Osteoblast (primary cell): Measurements from ENCODE around the gene SYCP3. TPM values are rescaled to one million over a fixed set of nuclear protein-coding genes. Genes with fewer than 3 reads are reported as not detected.

ENCODE experiments used
- DNase-seq: peaks from one replicate; pipeline ENCODE4 v3.0.0; 2011; ENCODE audit warnings: low spot score, mixed read lengths; ENCODE audit not compliant: insufficient read length; ENCODE audit errors: missing footprints
- H2AFZ ChIP-seq: 2 replicates; pipeline ENCODE4 v1.6.0; 2011; ENCODE audit warnings: mild to moderate bottlenecking, low read length
- H3K27ac ChIP-seq: 2 replicates; pipeline ENCODE4 v1.5.1; 2011; ENCODE audit warnings: mild to moderate bottlenecking, low read depth, low read length, moderate library complexity
- H3K27me3 ChIP-seq: 2 replicates; pipeline ENCODE4 v1.6.0; 2012; ENCODE audit warnings: mild to moderate bottlenecking, control low read depth, inconsistent platforms, low read length, moderate library complexity; ENCODE audit not compliant: insufficient read depth
- H3K36me3 ChIP-seq: 2 replicates; pipeline ENCODE4 v1.5.1; 2011; ENCODE audit warnings: mild to moderate bottlenecking, low read length, control low read depth, moderate library complexity; ENCODE audit not compliant: insufficient read depth
- H3K4me1 ChIP-seq: 2 replicates; pipeline ENCODE4 v1.5.1; 2011; ENCODE audit warnings: mild to moderate bottlenecking, low read length, control low read depth, moderate library complexity; ENCODE audit not compliant: insufficient read depth
- H3K4me2 ChIP-seq: 2 replicates; pipeline ENCODE4 v1.6.0; 2011; ENCODE audit warnings: mild to moderate bottlenecking, low read length; ENCODE audit not compliant: insufficient read depth
- H3K4me3 ChIP-seq: fragments of 200-600 bp; sonication (generic); 3 replicates; pipeline ENCODE4 v1.5.1; 2012; ENCODE audit warnings: mild to moderate bottlenecking, low read length, inconsistent platforms; ENCODE audit not compliant: insufficient read depth
- H3K79me2 ChIP-seq: 2 replicates; pipeline ENCODE4 v1.6.0; 2012; ENCODE audit warnings: mild to moderate bottlenecking, low read length, control low read depth, inconsistent platforms; ENCODE audit not compliant: insufficient read depth
- H3K9me3 ChIP-seq: 2 replicates; pipeline ENCODE4 v1.5.1; 2011; ENCODE audit warnings: low read depth, low read length, control low read depth
- H4K20me1 ChIP-seq: 2 replicates; pipeline ENCODE4 v1.6.0; 2012; ENCODE audit warnings: mild to moderate bottlenecking, low read length, control low read depth; ENCODE audit not compliant: insufficient read depth
- total RNA-seq: library from RNA; depleted of rRNA; stranded (reverse); fragments of >200 nt; gene quantifications from 2 replicates; pipeline ENCODE4 v1.2.3, GENCODE V29; 2012
- TF ChIP-seq, protein P1 (sequence below): IDR thresholded peaks from 2 replicates; pipeline ENCODE4 v1.5.1; 2011; ENCODE audit warnings: mild to moderate bottlenecking, low read depth, low read length, moderate library complexity; ENCODE audit errors: extremely low read depth

Gene SYCP3
- total RNA-seq, 1 donor, result 0.72 TPM

DNA sequence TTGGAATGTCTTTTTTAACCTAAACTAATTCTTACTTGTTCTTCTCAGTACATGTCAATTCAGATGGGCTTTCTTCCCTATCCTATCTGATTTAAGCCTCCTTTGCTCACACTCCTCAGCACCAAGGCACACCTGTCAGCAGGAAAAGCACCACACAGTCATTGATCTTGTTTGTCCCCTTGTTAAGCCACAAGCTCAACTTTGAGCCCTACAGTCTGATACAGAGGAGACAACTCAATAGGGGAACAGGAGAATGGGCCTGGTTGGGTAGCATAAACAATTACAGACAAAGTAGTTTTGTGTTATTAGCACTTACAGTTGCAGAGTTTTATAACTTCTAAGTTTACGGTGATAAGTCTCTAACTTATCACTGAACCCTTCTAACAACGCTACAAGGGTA lies 29.5 kb upstream of the SYCP3 start:
- Histone ChIP-seq H4K20me1 (peaks cover 4% of the 10 kb centered on the region), H3K9me3 (no peaks in the 10 kb centered on the region), H3K36me3 (peaks cover 13% of the 10 kb centered on the region), H3K27ac (no peak overlapping the region), H3K27me3 (no peaks in the 10 kb centered on the region), H2AFZ (no peak overlapping the region), H3K4me1 (no peaks in the 10 kb centered on the region), H3K4me2 (no peak overlapping the region), H3K79me2 (no peaks in the 10 kb centered on the region), H3K4me3 (no peak overlapping the region)
- TF ChIP-seq, protein P1, sequence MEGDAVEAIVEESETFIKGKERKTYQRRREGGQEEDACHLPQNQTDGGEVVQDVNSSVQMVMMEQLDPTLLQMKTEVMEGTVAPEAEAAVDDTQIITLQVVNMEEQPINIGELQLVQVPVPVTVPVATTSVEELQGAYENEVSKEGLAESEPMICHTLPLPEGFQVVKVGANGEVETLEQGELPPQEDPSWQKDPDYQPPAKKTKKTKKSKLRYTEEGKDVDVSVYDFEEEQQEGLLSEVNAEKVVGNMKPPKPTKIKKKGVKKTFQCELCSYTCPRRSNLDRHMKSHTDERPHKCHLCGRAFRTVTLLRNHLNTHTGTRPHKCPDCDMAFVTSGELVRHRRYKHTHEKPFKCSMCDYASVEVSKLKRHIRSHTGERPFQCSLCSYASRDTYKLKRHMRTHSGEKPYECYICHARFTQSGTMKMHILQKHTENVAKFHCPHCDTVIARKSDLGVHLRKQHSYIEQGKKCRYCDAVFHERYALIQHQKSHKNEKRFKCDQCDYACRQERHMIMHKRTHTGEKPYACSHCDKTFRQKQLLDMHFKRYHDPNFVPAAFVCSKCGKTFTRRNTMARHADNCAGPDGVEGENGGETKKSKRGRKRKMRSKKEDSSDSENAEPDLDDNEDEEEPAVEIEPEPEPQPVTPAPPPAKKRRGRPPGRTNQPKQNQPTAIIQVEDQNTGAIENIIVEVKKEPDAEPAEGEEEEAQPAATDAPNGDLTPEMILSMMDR, result no peak
- DNase-seq, result no peak

DNA sequence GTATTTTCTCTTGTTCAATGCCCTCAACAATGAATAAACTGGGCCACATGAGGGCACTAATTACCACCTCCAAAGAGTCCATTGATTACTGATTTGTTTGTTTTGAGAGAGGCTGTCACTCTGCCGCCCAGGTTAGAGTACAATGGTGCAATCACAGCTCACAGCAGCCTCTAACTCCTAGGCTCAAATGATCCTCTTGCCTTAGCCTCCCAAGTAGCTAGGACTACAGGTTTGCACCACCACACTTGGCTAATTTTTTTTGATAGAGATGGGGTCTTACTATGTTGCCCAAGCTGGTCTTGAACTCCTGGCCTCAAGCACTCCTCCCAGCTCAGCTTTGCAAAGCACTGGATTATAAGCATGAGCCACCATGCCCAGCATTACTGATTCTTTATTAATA lies 28.3 kb upstream of the SYCP3 start:
- no peak for DNase-seq
- Histone ChIP-seq H3K27ac (no peak overlapping the region), H3K4me3 (no peak overlapping the region), H3K4me2 (no peak overlapping the region), H3K79me2 (no peaks in the 10 kb centered on the region), H3K9me3 (no peaks in the 10 kb centered on the region), H3K4me1 (no peaks in the 10 kb centered on the region), H4K20me1 (no peaks in the 10 kb centered on the region), H3K36me3 (peaks cover 13% of the 10 kb centered on the region), H2AFZ (no peak overlapping the region), H3K27me3 (no peaks in the 10 kb centered on the region)
- TF ChIP-seq, protein P1, result no peak

DNA sequence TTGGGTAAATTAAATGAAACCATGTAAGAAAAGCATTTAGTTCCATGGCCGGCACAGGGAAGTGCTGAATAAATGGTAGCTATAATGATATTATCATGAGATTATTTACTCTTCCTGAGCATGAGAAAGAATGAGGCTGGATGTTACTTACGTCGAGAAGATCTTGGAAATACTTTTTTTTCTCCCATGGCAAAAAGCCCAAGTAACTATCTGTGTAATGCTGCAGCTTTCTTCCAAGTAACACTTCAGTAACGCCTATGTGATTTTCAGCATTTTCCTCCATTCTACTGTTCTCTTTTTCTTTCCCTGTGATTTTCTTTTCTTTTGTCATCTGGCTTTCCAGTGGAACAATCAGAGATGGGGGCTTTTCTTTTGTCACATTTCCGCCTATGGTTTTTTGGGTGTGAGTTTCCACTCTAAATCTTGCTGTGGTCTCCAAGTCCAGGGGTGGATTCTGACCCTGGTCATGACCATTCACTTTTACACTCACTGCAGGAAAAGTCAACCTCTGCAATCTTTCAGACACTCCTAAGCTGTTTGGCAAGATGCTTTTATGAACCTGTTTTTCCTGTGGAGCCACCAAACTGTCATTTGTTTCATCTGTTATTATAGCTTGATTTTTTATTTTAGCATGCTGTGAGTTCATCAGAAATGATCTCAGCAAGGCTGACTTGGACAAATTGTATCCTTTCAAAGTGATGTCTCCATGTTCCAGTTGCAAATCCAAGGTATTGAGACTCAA lies 25.0 kb upstream of the SYCP3 start:
- no peak overlapping the region for H3K27ac ChIP-seq
- H3K4me1 ChIP-seq, result no peaks in the 10 kb centered on the region
- H3K4me3 ChIP-seq, result no peak overlapping the region
- peaks cover 18% of the 10 kb centered on the region for H3K36me3 ChIP-seq
- no peak overlapping the region for H3K4me2 ChIP-seq
- H2AFZ ChIP-seq, result no peak overlapping the region
- no peak for DNase-seq
- no peaks in the 10 kb centered on the region for H3K27me3 ChIP-seq
- H4K20me1 ChIP-seq, result no peaks in the 10 kb centered on the region
- no peaks in the 10 kb centered on the region for H3K9me3 ChIP-seq
- TF ChIP-seq, protein P1, result no peak
- H3K79me2 ChIP-seq, result no peaks in the 10 kb centered on the region

DNA sequence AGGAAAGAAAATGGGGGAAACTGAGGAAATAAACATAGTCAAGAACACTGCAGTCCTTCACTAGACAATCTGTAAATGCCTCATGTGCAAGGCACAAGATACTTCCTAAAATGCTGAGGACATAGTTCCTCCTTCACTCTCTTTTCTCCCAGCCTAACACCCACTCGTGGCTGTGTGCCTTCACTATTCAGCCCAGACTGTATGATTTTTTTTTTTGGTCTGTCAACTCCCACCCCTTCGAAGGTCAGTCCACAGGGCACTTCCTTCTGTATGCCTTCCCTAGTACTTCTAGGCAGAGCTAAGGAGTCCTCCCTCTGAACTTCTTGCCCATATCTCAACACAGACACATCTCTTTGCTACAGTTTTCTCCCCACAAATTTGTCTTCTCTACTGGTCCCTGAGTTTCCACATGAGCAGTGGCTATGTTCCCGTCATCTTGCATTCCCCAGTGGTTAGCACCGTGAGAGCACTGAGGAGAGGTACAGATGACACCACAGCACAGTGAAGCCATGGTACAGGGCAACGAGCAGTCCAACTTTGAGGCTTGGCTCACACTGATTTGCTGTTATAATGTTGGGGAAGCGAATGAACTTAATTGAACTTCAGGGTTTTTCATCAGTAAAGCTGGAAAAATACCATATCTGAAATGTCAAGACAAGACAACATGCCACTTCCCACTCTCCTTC lies 24.1 kb upstream of the SYCP3 start:
- H3K79me2 ChIP-seq, result no peaks in the 10 kb centered on the region
- no peak for DNase-seq
- H3K27ac ChIP-seq, result no peak overlapping the region
- no peaks in the 10 kb centered on the region for H3K27me3 ChIP-seq
- no peaks in the 10 kb centered on the region for H3K4me1 ChIP-seq
- H3K9me3 ChIP-seq, result no peaks in the 10 kb centered on the region
- no peak overlapping the region for H2AFZ ChIP-seq
- H4K20me1 ChIP-seq, result no peaks in the 10 kb centered on the region
- H3K36me3 ChIP-seq, result peaks cover 18% of the 10 kb centered on the region
- H3K4me3 ChIP-seq, result no peak overlapping the region
- no peak overlapping the region for H3K4me2 ChIP-seq
- TF ChIP-seq, protein P1, result no peak
